ENCODE measurements around the gene MT1H.
A peak's percentile ranks its signal among the peaks of the same experiment; 100 is the strongest.

Gene MT1H

GRCh38 chr16:56636616-56637413 lies 32.8 kb upstream of the MT1H start:
- DNase-seq (ENCODE audit: low read depth, low spot score), result no peak

- DNase-seq (ENCODE audit: low read depth, low spot score), result no peak
Observed at GRCh38 chr16:56637814-56638750, 31.5 kb upstream of the MT1H start, which contains the start of gene MT1A. MT1A (plus strand) TSS chr16:56638666; CDS start chr16:56638739, 73 bp downstream.

GRCh38 chr16:56639045-56639444 lies 30.6 kb upstream of the MT1H start:
- no peak for DNase-seq (ENCODE audit: low read depth, low spot score)

- no peak for DNase-seq (ENCODE audit: low read depth, low spot score)
Observed at GRCh38 chr16:56640076-56640475, 29.5 kb upstream of the MT1H start.

GRCh38 chr16:56641166-56641565 lies 28.4 kb upstream of the MT1H start:
- DNase-seq (ENCODE audit: low read depth, low spot score), result no peak

- DNase-seq (ENCODE audit: low read depth, low spot score), result peak; percentile 24
Observed at GRCh38 chr16:56643080-56643778, 26.4 kb upstream of the MT1H start.

GRCh38 chr16:56643833-56644232 lies 25.8 kb upstream of the MT1H start:
- no peak for DNase-seq (ENCODE audit: low read depth, low spot score)

- no peak for DNase-seq (ENCODE audit: low read depth, low spot score)
Observed at GRCh38 chr16:56645311-56645710, 24.3 kb upstream of the MT1H start.

GRCh38 chr16:56645838-56646237 lies 23.8 kb upstream of the MT1H start:
- DNase-seq (ENCODE audit: low read depth, low spot score), result no peak

- DNase-seq (ENCODE audit: low read depth, low spot score), result no peak
Observed at GRCh38 chr16:56647641-56648431, 21.8 kb upstream of the MT1H start.

GRCh38 chr16:56649271-56649670 lies 20.3 kb upstream of the MT1H start:
- DNase-seq (ENCODE audit: low read depth, low spot score), result no peak

GRCh38 chr16:56649820-56650219 lies 19.8 kb upstream of the MT1H start:
- DNase-seq (ENCODE audit: low read depth, low spot score), result no peak

GRCh38 chr16:56651586-56651985 lies 18.0 kb upstream of the MT1H start, which contains the start of gene MT1B:
MT1B (plus strand) TSS chr16:56651886; CDS start chr16:56651954, 68 bp downstream.
- DNase-seq (ENCODE audit: low read depth, low spot score), result no peak

- no peak for DNase-seq (ENCODE audit: low read depth, low spot score)
Observed at GRCh38 chr16:56652600-56652999, 17.0 kb upstream of the MT1H start.

- DNase-seq (ENCODE audit: low read depth, low spot score), result no peak
Observed at GRCh38 chr16:56653218-56653617, 16.4 kb upstream of the MT1H start.

GRCh38 chr16:56657555-56658326 lies 11.9 kb upstream of the MT1H start, which contains the start of gene MT1F:
MT1F (plus strand) TSS chr16:56657959; CDS start chr16:56658059, 100 bp downstream.
- peak; percentile 38 for DNase-seq (ENCODE audit: low read depth, low spot score)

GRCh38 chr16:56658327-56658875 lies 11.2 kb upstream of the MT1H start:
- no peak for DNase-seq (ENCODE audit: low read depth, low spot score)

GRCh38 chr16:56662357-56663354 lies 7.0 kb upstream of the MT1H start:
- DNase-seq (ENCODE audit: low read depth, low spot score), result no peak

Measured in activated CD4-positive, CD25-positive, alpha-beta regulatory T cell treated with anti-CD3 and anti-CD28 coated beads, Interleukin-2, amount 50 U/mL, for 16 hours (primary cell).